GM23338 (cell line): ENCODE measurements around the gene GCA. TPM values are rescaled to one million over a fixed set of nuclear protein-coding genes. Genes with fewer than 3 reads are reported as not detected.

ENCODE experiments used
- ATAC-seq: fragments of 200-7000 bp; cut with Tn5 transposase; 3 replicates; pipeline ENCODE4 v1.9.1; 2020
- DNase-seq: peaks from one replicate; pipeline ENCODE4 v3.0.0-alpha.2; 2015; ENCODE audit warnings: low spot score
- H2AFZ ChIP-seq: fragments of 200-600 bp; sonication (generic); 2 replicates; pipeline ENCODE4 v1.8.0; 2016; ENCODE audit warnings: antibody characterized with exemption, mild to moderate bottlenecking, moderate library complexity
- H3F3A ChIP-seq: fragments of 200-600 bp; sonication (generic); replicated peaks from 2 replicates; pipeline ENCODE4 v1.8.0; 2017; ENCODE audit warnings: antibody characterized with exemption, mixed run types, low read depth
- H3K27ac ChIP-seq: fragments of 200-600 bp; sonication (generic); 2 replicates; pipeline ENCODE4 v1.6.1; 2016; ENCODE audit warnings: low read depth
- H3K27me3 ChIP-seq: fragments of 200-600 bp; sonication (generic); 2 replicates; pipeline ENCODE4 v1.8.0; 2016; ENCODE audit warnings: mild to moderate bottlenecking, mixed run types, moderate library complexity; ENCODE audit not compliant: insufficient read depth
- H3K36me3 ChIP-seq: fragments of 200-600 bp; sonication (generic); 2 replicates; pipeline ENCODE4 v1.8.0; 2016; ENCODE audit warnings: mild to moderate bottlenecking; ENCODE audit not compliant: insufficient read depth
- H3K4me1 ChIP-seq: fragments of 200-600 bp; sonication (generic); 2 replicates; pipeline ENCODE4 v1.8.0; 2016; ENCODE audit warnings: mild to moderate bottlenecking, moderate library complexity; ENCODE audit not compliant: insufficient read depth
- H3K4me2 ChIP-seq: fragments of 200-600 bp; sonication (generic); 2 replicates; pipeline ENCODE4 v1.7.1; 2017; ENCODE audit warnings: mixed run types
- H3K4me3 ChIP-seq: fragments of 200-600 bp; sonication (generic); 2 replicates; pipeline ENCODE4 v1.6.1; 2016; ENCODE audit warnings: mixed run types
- H3K79me2 ChIP-seq: fragments of 200-600 bp; sonication (generic); replicated peaks from 2 replicates; pipeline ENCODE4 v1.8.0; 2017; ENCODE audit warnings: mild to moderate bottlenecking; ENCODE audit not compliant: insufficient read depth
- H3K9me2 ChIP-seq: fragments of 200-600 bp; sonication (generic); 2 replicates; pipeline ENCODE4 v1.8.0; 2017; ENCODE audit not compliant: insufficient read depth
- H4K20me1 ChIP-seq: fragments of 200-600 bp; sonication (generic); replicated peaks from 2 replicates; pipeline ENCODE4 v1.8.0; 2017; ENCODE audit warnings: mild to moderate bottlenecking; ENCODE audit not compliant: insufficient read depth
- H3K27ac Mint-ChIP-seq: 2 replicates; pipeline ENCODE4 v1.8.0; 2020; ENCODE audit warnings: inconsistent platforms, mild to moderate bottlenecking, moderate library complexity, mixed read lengths
- H3K27me3 Mint-ChIP-seq: 3 replicates; pipeline ENCODE4 v1.8.0; 2022; ENCODE audit warnings: low read depth, mild to moderate bottlenecking, moderate library complexity, mixed read lengths, inconsistent platforms; ENCODE audit not compliant: insufficient read depth, poor library complexity
- H3K36me3 Mint-ChIP-seq: 3 replicates; pipeline ENCODE4 v1.8.0; 2021; ENCODE audit warnings: low read depth, mild to moderate bottlenecking, inconsistent platforms, moderate library complexity, mixed read lengths
- H3K4me1 Mint-ChIP-seq: 3 replicates; pipeline ENCODE4 v1.8.0; 2020; ENCODE audit warnings: mild to moderate bottlenecking, inconsistent platforms, mixed read lengths
- H3K4me3 Mint-ChIP-seq: 3 replicates; pipeline ENCODE4 v1.8.0; 2021; ENCODE audit warnings: moderate library complexity, mild to moderate bottlenecking, inconsistent platforms, mixed read lengths
- H3K9me3 Mint-ChIP-seq: 3 replicates; pipeline ENCODE4 v1.8.0; 2020; ENCODE audit warnings: moderate library complexity, mild to moderate bottlenecking, inconsistent platforms, mixed read lengths
- CREB1 ChIP-seq: fragments of 250-450 bp; sonication (Bioruptor Pico); IDR thresholded peaks from 2 replicates; pipeline ENCODE4 v1.5.0; 2020; ENCODE audit warnings: low read depth, mild to moderate bottlenecking, moderate library complexity
- EZH2 ChIP-seq: fragments of 200-600 bp; sonication (generic); IDR thresholded peaks from one replicate; pipeline ENCODE4 v1.8.0; 2017; ENCODE audit warnings: antibody characterized with exemption, mild to moderate bottlenecking, low read depth; ENCODE audit not compliant: unreplicated experiment
- EZH2phosphoT487 ChIP-seq: fragments of 200-600 bp; sonication (generic); IDR thresholded peaks from one replicate; pipeline ENCODE4 v1.8.1; 2018; ENCODE audit warnings: antibody characterized with exemption; ENCODE audit not compliant: unreplicated experiment
- STAT1 ChIP-seq: IDR thresholded peaks from one replicate; pipeline ENCODE4 v1.6.1; 2016; ENCODE audit warnings: antibody characterized with exemption; ENCODE audit not compliant: unreplicated experiment
- ZNF114 ChIP-seq: fragments of 250-450 bp; sonication (Bioruptor Pico); IDR thresholded peaks from 2 replicates; pipeline ENCODE4 v1.5.0; 2020; ENCODE audit warnings: mild to moderate bottlenecking, moderate library complexity
- ZNF331 ChIP-seq: fragments of 250-450 bp; sonication (Bioruptor Pico); IDR thresholded peaks from 2 replicates; pipeline ENCODE4 v1.5.0; 2020; ENCODE audit warnings: low read depth, mild to moderate bottlenecking, moderate library complexity
- polyA plus RNA-seq: library from polyadenylated mRNA; unstranded; fragments of >200 nt; fragmentation: Nextera tagmentation; extraction: Ambion mirVana; gene quantifications from 2 replicates; pipeline ENCODE4 v1.2.1, GENCODE V29; 2016
- total RNA-seq: library from RNA; depleted of rRNA; stranded (reverse); fragments of >200 nt; shearing (Covaris generic); gene quantifications from 2 replicates; pipeline ENCODE4 v1.2.3, GENCODE V29; 2014
- TF ChIP-seq, protein P1 (sequence below): IDR thresholded peaks from one replicate; pipeline ENCODE4 v1.6.1; 2018; ENCODE audit warnings: antibody characterized with exemption; ENCODE audit not compliant: unreplicated experiment
- TF ChIP-seq, protein P2 (sequence below): fragments of 250-450 bp; sonication (Bioruptor Pico); IDR thresholded peaks from 2 replicates; pipeline ENCODE4 v1.5.0; 2020; ENCODE audit warnings: mild to moderate bottlenecking, moderate library complexity
- TF ChIP-seq, protein P3 (sequence below): IDR thresholded peaks from 2 replicates; pipeline ENCODE4 v1.6.1; 2016; ENCODE audit warnings: antibody characterized with exemption

Gene GCA
- total and polyA plus RNA-seq, 2 experiments from 2014 or later: 39.3 to 62.7 TPM

DNA sequence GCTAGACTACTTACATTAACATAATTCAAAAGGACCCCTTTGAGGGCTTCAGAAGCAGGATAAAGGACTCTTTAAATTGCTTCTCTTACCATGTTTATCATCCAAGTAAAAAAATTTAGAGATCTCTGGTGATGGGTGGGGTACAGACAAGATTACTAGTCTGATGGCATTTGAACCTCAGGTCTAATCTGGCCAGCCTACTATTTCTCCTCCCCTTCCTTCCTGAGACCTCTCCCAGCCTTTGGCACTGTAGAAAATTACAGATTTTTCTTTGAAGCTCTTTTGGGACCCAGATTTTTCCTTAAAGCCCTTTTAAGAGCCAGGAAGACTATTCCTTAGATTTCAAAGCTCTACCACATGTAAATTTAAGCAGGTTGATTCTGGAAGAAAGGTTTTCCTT, 28.9 kb downstream of the GCA start:
- Histone ChIP-seq H2AFZ (no peak overlapping the region), H3K27ac (no peak overlapping the region), H3K4me2 (no peak overlapping the region), H3F3A (no peaks in the 10 kb centered on the region), H3K4me1 (peaks cover 3% of the 10 kb centered on the region; the same call in 1 of the 2 replicates), H3K79me2 (no peaks in the 10 kb centered on the region), H3K4me3 (no peak overlapping the region), H3K9me2 (no peaks in the 10 kb centered on the region), H3K27me3 (no peaks in the 10 kb centered on the region), H3K36me3 (no peaks in the 10 kb centered on the region), H4K20me1 (no peaks in the 10 kb centered on the region)
- H3K27ac Mint-ChIP-seq: no peak overlapping the region
- no peaks in the 10 kb centered on the region for H3K36me3 Mint-ChIP-seq
- no peak for DNase-seq
- no peak overlapping the region for H3K4me3 Mint-ChIP-seq
- H3K4me1 Mint-ChIP-seq: peaks cover 12% of the 10 kb centered on the region; the same call in 2 of the 3 replicates
- no peak for ATAC-seq
- H3K27me3 Mint-ChIP-seq: no peaks in the 10 kb centered on the region
- no peaks in the 10 kb centered on the region for H3K9me3 Mint-ChIP-seq
- TF ChIP-seq, protein P1, sequence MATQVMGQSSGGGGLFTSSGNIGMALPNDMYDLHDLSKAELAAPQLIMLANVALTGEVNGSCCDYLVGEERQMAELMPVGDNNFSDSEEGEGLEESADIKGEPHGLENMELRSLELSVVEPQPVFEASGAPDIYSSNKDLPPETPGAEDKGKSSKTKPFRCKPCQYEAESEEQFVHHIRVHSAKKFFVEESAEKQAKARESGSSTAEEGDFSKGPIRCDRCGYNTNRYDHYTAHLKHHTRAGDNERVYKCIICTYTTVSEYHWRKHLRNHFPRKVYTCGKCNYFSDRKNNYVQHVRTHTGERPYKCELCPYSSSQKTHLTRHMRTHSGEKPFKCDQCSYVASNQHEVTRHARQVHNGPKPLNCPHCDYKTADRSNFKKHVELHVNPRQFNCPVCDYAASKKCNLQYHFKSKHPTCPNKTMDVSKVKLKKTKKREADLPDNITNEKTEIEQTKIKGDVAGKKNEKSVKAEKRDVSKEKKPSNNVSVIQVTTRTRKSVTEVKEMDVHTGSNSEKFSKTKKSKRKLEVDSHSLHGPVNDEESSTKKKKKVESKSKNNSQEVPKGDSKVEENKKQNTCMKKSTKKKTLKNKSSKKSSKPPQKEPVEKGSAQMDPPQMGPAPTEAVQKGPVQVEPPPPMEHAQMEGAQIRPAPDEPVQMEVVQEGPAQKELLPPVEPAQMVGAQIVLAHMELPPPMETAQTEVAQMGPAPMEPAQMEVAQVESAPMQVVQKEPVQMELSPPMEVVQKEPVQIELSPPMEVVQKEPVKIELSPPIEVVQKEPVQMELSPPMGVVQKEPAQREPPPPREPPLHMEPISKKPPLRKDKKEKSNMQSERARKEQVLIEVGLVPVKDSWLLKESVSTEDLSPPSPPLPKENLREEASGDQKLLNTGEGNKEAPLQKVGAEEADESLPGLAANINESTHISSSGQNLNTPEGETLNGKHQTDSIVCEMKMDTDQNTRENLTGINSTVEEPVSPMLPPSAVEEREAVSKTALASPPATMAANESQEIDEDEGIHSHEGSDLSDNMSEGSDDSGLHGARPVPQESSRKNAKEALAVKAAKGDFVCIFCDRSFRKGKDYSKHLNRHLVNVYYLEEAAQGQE: no peak
- TF ChIP-seq ZNF114 (CRISPR knock-in tag): no peak
- TF ChIP-seq, protein P2, sequence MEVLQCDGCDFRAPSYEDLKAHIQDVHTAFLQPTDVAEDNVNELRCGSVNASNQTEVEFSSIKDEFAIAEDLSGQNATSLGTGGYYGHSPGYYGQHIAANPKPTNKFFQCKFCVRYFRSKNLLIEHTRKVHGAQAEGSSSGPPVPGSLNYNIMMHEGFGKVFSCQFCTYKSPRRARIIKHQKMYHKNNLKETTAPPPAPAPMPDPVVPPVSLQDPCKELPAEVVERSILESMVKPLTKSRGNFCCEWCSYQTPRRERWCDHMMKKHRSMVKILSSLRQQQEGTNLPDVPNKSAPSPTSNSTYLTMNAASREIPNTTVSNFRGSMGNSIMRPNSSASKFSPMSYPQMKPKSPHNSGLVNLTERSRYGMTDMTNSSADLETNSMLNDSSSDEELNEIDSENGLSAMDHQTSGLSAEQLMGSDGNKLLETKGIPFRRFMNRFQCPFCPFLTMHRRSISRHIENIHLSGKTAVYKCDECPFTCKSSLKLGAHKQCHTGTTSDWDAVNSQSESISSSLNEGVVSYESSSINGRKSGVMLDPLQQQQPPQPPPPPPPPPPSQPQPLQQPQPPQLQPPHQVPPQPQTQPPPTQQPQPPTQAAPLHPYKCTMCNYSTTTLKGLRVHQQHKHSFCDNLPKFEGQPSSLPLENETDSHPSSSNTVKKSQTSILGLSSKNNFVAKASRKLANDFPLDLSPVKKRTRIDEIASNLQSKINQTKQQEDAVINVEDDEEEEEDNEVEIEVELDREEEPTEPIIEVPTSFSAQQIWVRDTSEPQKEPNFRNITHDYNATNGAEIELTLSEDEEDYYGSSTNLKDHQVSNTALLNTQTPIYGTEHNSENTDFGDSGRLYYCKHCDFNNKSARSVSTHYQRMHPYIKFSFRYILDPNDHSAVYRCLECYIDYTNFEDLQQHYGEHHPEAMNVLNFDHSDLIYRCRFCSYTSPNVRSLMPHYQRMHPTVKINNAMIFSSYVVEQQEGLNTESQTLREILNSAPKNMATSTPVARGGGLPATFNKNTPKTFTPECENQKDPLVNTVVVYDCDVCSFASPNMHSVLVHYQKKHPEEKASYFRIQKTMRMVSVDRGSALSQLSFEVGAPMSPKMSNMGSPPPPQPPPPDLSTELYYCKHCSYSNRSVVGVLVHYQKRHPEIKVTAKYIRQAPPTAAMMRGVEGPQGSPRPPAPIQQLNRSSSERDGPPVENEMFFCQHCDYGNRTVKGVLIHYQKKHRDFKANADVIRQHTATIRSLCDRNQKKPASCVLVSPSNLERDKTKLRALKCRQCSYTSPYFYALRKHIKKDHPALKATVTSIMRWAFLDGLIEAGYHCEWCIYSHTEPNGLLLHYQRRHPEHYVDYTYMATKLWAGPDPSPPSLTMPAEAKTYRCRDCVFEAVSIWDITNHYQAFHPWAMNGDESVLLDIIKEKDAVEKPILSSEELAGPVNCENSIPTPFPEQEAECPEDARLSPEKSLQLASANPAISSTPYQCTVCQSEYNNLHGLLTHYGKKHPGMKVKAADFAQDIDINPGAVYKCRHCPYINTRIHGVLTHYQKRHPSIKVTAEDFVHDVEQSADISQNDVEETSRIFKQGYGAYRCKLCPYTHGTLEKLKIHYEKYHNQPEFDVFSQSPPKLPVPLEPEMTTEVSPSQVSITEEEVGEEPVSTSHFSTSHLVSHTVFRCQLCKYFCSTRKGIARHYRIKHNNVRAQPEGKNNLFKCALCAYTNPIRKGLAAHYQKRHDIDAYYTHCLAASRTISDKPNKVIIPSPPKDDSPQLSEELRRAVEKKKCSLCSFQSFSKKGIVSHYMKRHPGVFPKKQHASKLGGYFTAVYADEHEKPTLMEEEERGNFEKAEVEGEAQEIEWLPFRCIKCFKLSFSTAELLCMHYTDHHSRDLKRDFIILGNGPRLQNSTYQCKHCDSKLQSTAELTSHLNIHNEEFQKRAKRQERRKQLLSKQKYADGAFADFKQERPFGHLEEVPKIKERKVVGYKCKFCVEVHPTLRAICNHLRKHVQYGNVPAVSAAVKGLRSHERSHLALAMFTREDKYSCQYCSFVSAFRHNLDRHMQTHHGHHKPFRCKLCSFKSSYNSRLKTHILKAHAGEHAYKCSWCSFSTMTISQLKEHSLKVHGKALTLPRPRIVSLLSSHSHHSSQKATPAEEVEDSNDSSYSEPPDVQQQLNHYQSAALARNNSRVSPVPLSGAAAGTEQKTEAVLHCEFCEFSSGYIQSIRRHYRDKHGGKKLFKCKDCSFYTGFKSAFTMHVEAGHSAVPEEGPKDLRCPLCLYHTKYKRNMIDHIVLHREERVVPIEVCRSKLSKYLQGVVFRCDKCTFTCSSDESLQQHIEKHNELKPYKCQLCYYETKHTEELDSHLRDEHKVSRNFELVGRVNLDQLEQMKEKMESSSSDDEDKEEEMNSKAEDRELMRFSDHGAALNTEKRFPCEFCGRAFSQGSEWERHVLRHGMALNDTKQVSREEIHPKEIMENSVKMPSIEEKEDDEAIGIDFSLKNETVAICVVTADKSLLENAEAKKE: no peak
- TF ChIP-seq EZH2: no peak
- TF ChIP-seq, protein P3, sequence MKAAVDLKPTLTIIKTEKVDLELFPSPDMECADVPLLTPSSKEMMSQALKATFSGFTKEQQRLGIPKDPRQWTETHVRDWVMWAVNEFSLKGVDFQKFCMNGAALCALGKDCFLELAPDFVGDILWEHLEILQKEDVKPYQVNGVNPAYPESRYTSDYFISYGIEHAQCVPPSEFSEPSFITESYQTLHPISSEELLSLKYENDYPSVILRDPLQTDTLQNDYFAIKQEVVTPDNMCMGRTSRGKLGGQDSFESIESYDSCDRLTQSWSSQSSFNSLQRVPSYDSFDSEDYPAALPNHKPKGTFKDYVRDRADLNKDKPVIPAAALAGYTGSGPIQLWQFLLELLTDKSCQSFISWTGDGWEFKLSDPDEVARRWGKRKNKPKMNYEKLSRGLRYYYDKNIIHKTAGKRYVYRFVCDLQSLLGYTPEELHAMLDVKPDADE: no peak
- no peak for TF ChIP-seq STAT1
- no peak for TF ChIP-seq ZNF331 (CRISPR knock-in tag)
- no peak for TF ChIP-seq CREB1 (CRISPR knock-in tag)
- no peak for TF ChIP-seq EZH2phosphoT487
